ENCODE data around the gene PPM1L. TPM values are rescaled to one million over a fixed set of nuclear protein-coding genes. Genes with fewer than 3 reads are reported as not detected.
A peak's percentile ranks its signal among the peaks of the same experiment; 100 is the strongest.

Gene PPM1L
- total RNA-seq, 4 donors from 2014 or later: 30.8 to 88.1 (median 52.7) TPM

GRCh38 chr3:160840590-160840989 lies 84.6 kb downstream of the PPM1L start:
- WGBS: 55% methylated on average over 2 of the region's 2 CpGs

GRCh38 chr3:160841455-160841854 lies 85.4 kb downstream of the PPM1L start:
- no peaks in the 10 kb centered on the region for H3K36me3 ChIP-seq
- H3K27me3 ChIP-seq: no peaks in the 10 kb centered on the region
- 68% methylated on average over 1 of the region's 1 CpG for WGBS
- H3K4me3 ChIP-seq: no peak overlapping the region
- H3K4me1 ChIP-seq: peaks cover 3 to 26% (median 16%) of the 10 kb centered on the region in 4 donors
- intact Hi-C loops (cut with DNase I): no loop called here
- no peak for DNase-seq (ENCODE audit: extremely low spot score)
- no peak for TF ChIP-seq EP300 (IDR thresholded peaks at IDR 0.05)
- TF ChIP-seq CTCF (IDR thresholded peaks at IDR 0.05): no peak
- TF ChIP-seq POLR2A (IDR thresholded peaks at IDR 0.05; ENCODE audit: low read depth): no peak
- no peak for TF ChIP-seq POLR2AphosphoS5 (IDR thresholded peaks at IDR 0.05)
- H3K27ac ChIP-seq (replicated peaks in 1 of 4): no peak overlapping the region
- no peaks in the 10 kb centered on the region for H3K9me3 ChIP-seq

More at GRCh38 chr3:160840590-160840989, 84.6 kb downstream of the PPM1L start:
- no peak for DNase-seq (ENCODE audit: extremely low spot score)
- Histone ChIP-seq H3K9me3 (no peaks in the 10 kb centered on the region), H3K4me3 (no peak overlapping the region), H3K27me3 (no peaks in the 10 kb centered on the region), H3K4me1 (peaks cover 3 to 20% (median 13%) of the 10 kb centered on the region in 4 donors), H3K36me3 (no peaks in the 10 kb centered on the region), H3K27ac (replicated peaks in 1 of 4) (no peak overlapping the region)
- no peak for TF ChIP-seq EP300 (IDR thresholded peaks at IDR 0.05)
- no peak for TF ChIP-seq CTCF (IDR thresholded peaks at IDR 0.05)
- TF ChIP-seq POLR2A (IDR thresholded peaks at IDR 0.05; ENCODE audit: low read depth): no peak
- intact Hi-C loops (cut with DNase I): no loop called here

- DNase-seq (ENCODE audit: extremely low spot score): no peak
- H3K27ac ChIP-seq (replicated peaks in 1 of 4): peak overlapping the region in 3 of 4 donors; percentile 8 to 17 (median 15)
- no peak for TF ChIP-seq CTCF (IDR thresholded peaks at IDR 0.05)
- no peak for TF ChIP-seq POLR2AphosphoS5 (IDR thresholded peaks at IDR 0.05)
- H3K4me3 ChIP-seq: no peak overlapping the region
- H3K36me3 ChIP-seq: no peaks in the 10 kb centered on the region
- H3K27me3 ChIP-seq: no peaks in the 10 kb centered on the region
- 68% methylated on average over 3 of the region's 3 CpGs for WGBS
- peaks cover 3 to 26% (median 16%) of the 10 kb centered on the region in 4 donors for H3K4me1 ChIP-seq
- no peaks in the 10 kb centered on the region for H3K9me3 ChIP-seq
- intact Hi-C loops (cut with DNase I): no loop called here
Measured at GRCh38 chr3:160842021-160843005, 86.3 kb downstream of the PPM1L start.

GRCh38 chr3:160851629-160852210 lies 95.7 kb downstream of the PPM1L start:
- no peak overlapping the region for H3K27ac ChIP-seq (replicated peaks in 1 of 4)
- H3K36me3 ChIP-seq: no peaks in the 10 kb centered on the region
- DNase-seq (ENCODE audit: extremely low spot score): no peak
- intact Hi-C loops (cut with DNase I): no loop called here
- no peaks in the 10 kb centered on the region for H3K27me3 ChIP-seq
- no peaks in the 10 kb centered on the region for H3K4me1 ChIP-seq
- TF ChIP-seq POLR2AphosphoS5 (IDR thresholded peaks at IDR 0.05) (no peak), CTCF (IDR thresholded peaks at IDR 0.05) (no peak), EP300 (IDR thresholded peaks at IDR 0.05) (no peak), POLR2A (IDR thresholded peaks at IDR 0.05; ENCODE audit: low read depth) (no peak)
- no peaks in the 10 kb centered on the region for H3K9me3 ChIP-seq
- 83% methylated on average over 8 of the region's 8 CpGs for whole genome bisulfite sequencing
- no peak overlapping the region for H3K4me3 ChIP-seq
